GM18499 (cell line): ENCODE data around the gene TMEM30A.

Source experiments
- ATAC-seq: cut with Tn5 transposase; IDR thresholded peaks from one replicate; pipeline ENCODE4 v1.9.1; 2021; ENCODE audit warnings: moderate number of reproducible peaks; ENCODE audit not compliant: insufficient read depth, unreplicated experiment

Gene TMEM30A

DNA sequence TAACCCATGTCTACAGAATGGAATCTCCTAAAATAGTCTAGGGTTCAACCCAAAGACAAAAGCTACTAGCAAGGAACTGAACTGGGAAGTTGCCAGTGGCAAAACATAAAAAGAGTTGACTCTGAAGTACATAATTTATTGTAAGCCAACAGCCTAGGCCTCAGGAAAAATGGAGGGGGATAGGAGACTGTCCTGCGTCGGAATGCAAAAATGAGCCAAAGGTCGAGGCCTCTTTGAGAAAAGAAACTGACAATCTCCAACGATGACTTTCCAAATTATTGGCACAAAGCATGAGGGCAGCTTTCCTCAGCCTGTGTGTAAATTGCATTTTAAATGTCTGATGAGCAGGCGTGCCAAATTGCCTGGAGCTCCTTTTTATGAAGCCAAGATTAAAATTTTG is 80.9 kb downstream of the TMEM30A start:
- no peak for ATAC-seq
